ENCODE measurements around the gene PTPN9.
"Not testable (repeated sequence)": the region's sequence is repeated elsewhere in the genome, so short reads cannot be mapped to it uniquely, and the experiment has no call there.

The PTPN9 gene

DNA sequence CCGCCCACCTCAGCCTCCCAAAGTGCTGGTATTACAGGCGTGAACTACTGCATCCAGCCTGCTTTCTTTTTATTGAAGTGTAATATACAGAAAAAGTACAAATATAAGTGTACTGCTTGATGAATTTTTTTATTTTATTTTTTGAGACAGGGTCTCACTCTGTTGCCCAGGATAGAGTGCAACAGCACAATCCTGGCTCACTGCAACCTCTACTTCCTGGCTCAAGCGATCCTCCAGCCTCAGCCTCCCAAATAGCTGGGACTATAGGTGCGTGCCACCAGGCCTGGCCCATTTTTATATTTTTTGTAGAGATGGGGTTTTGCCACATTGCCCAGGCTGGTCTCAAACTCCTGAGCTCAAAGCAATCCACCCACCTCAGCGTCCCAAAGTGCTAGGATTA is 3.8 kb upstream of the PTPN9 start:
- not testable (repeated sequence) for DNase-seq

DNA sequence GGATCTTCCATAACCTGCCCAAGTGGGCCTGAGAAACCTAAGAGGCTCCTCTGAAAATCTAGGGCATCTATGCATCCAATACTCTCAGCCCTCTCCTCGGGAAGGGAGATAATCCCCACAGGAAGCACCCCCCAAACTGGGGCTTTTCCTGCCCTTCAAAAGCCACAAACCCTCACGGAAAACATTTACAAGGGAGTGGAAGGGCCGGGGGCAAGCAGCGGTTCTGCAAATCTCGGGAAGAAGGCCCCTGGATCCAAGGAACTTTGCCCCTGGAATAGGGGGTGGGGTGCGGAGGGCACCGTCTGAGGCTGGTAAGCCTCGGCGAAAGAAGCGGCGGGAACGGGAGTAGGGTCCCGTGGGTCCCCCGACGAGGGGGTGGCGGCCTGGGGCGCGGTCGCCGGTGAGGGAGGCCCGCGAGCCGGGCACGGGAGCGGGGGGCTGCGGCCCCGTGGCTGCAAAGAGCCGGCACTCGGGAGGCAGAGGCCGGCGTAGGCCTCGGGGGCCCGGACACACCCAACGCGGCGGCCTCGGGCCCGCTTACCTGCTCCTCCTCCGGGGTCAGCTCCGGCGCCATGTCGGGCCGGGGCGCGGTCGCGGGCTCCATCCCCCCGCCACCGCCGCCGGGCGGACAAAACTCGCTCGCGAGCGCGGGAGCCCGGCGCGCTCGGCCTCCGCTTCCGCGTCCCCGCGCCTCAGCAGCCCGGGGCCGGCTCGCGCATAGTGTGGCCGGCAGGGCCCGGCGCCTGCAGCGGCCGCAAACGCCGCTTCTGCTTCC is 755 bp downstream of the PTPN9 start:
- peak; percentile 19 for DNase-seq

DNA sequence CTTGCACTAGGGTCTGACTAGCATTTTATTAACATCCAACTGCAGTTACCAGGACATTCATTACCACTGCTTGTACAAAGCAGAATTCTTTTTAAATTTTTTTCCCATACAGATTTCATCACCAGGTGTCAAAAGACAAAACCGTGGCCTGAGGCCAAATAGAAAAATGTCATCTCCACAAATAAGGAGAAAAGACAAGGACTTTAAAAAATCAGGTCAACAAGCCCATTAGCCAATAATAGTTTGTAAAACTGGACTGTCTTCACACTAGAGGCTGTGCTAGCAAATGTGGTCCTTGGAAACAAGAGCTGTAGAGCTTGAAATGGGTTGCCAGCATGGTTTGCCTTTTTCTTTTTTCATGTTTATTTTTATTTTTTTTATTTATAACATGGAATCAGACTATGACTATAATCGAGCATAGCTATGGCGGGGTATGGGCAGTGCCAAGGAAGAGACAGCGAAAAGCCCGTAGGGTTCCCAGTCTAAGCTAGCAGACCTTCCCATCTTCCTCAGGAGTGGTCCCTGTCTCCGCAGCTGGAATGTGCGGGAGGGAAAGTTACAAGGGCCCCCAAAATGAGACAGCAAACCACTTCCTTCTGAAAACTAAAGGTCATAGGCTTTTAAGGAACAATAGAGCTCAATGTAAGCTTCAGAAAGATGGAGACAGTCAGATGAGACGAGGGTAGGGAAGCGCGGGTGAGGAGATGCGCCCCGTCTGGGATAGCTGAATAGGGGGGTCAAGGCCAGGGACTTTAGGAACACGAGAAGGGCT is 1.5 kb downstream of the PTPN9 start:
- no peak for DNase-seq

DNA sequence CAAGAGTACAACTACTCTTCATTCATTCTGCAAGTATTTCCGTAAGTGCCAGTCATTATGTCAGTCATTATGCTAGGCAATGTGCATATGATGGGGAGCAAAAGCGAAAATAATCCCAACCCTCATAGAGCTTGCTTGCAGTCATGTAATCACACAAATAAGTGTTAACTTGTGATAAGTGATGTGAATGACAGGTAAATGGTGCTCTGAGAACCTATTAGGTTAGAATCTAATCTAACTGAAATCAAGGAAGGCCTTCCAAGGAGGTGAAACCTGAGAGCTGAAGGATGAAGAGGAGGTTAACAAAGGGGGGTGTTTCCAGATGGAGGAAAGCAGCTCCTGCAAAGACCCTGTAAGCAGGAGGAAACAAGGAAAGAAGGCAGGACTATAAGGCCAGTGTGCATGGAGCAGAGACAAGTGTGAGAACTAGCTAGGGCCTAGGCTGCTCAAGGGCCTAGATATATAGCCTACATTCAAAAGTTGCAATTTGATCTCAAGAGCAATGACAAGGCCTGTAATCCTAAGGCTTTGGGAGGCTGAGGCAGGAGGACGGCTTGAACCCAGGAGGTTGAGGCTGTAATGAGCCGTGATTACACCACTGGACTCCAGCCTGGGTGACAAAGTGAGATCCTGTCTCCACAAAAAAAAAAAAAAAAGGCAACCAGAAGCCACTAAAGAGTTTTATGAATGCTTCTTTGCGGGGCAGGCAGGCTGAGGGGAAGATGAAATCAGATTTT is 5.3 kb downstream of the PTPN9 start:
- no peak for DNase-seq

DNA sequence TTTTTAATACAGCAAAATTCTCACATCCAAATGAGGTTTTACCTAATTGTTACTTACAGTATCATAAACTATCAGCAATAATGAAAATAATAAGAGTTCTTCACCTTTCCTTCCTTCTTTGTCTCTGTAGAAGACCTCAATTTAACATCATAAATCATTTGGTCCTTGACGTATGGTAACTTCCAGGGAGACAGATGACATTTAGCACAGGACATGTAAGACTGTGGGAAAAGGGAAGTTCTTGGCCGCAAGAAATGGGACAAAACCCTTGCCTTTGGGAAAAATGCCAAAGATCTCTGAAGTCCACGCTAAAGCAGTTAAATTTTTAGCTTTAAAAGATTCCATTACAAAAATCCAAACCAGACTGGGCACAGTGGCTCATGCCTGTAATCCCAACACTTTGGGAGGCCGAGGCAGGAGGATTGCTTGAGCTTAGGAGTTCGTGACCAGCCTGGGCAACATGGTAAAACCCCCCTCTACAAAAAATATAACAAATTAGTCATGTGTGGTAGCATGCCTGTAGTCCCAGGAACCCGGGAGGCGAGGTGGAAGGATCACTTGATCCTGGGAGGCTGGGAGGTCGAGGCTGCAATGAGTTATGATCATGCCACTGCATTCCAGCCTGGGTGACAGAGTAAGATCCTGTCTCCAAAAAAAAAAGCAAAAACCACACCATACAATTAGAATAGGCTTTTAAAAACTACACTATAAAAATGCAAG is 8.8 kb downstream of the PTPN9 start:
- no peak for DNase-seq

DNA sequence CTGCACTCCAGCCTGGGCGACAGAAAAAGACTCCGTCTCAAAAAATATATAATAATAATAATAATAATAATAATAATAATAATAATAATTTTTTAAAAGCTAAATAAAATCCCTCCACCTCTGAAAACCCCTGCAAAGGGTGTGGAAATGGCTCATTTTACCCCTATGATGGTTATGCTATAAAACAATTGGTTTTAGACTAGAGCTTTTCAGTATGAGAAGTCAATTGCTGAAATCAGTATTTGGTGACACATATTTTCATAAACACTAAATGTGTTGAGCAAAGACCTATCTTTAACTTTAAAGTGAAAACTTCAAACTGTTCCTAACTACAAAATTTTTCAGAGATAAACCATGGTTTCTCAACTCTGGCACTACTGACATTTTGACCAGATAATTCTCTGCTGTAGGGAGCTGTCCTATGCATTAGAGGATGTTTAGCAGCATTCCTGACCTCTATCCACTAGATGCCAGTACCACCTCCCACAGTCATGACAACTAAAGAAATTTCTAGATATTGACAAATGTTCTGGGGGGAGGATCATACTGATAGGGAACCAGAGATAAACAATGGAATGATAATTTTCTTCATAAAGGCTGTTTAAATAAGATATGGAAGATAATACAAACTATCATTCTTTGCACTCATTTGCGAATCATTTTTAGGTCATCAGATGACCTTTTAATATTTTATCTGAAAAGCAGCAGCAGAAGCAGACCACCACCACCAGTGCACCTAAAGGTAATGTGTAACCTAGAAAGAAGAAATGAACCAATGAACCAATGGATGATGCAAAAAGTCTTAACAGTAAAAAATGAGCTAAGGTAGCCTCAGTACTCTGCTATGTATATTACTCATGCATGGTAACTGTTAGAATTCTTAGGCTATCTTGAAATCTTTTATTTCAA is 13.8 kb downstream of the PTPN9 start:
- no peak for DNase-seq

DNA sequence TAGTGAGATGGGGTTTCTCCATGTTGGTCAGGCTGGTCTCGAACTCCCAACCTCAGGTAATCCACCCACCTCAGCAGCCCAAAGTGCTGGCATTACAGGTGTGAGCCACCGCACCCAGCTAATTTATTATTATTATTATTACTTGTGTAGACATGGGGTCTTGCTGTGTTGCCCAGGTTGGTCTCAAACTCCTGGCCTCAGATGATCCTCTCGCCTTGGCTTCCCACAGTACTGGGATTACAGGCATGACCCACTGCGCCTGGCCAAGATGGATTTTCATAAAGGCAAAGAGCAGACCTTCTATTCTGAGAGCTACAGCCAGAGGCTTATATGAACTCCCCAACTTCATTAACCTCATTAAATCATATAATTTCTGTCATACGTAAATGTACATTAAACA is 17.2 kb downstream of the PTPN9 start:
- no peak for DNase-seq

DNA sequence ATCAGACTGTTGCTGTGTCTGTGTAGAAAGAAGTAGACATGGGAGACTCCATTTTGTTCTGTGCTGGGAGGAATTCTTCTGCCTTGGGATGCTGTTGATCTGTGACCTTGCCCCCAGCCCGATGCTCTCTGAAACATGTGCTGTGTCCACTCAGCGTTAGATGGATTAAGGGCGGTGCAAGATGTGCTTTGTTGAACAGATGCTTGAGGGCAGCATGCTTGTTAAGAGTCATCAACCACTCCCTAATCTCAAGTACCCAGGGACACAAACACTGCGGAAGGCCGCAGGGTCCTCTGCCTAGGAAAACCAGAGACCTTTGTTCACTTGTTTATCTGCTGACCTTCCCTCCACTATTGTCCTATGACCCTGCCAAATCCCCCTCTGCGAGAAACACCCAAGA is 19.8 kb downstream of the PTPN9 start:
- DNase-seq: not testable (repeated sequence)

DNA sequence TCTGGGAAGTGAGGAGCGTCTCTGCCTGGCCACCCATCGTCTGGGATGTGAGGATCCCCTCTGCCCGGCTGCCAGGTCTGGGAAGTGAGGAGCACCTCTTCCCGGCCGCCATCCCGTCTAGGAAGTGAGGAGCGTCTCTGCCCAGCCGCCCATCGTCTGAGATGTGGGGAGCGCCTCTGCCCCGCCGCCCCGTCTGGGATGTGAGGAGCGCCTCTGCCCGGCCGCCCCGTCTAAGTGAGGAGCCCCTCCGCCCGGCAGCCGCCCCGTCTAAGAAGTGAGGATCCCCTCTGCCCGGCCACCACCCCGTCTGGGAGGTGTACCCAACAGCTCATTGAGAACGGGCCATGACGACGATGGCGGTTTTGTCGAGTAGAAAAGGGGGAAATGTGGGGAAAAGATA is 20.2 kb downstream of the PTPN9 start:
- not testable (repeated sequence) for DNase-seq

DNA sequence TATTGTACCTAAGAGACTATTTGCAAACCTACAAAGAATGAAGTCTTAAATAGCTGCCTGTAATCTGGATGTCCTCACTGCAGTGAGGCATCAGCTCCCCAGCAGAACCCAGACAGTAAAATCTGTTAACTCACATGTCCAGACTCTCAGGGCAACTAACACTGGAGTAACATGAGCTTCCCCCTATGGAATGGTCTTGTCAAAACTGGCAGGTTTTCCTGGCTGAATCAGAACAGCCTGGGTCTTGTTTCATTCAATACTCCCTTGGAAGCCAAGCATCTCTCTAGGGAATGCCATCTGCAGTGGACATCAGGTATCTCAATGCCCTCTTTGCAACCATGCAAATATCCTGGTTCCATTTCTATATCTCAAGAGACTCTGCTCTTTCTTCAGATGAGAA is 24.4 kb downstream of the PTPN9 start:
- no peak for DNase-seq

DNA sequence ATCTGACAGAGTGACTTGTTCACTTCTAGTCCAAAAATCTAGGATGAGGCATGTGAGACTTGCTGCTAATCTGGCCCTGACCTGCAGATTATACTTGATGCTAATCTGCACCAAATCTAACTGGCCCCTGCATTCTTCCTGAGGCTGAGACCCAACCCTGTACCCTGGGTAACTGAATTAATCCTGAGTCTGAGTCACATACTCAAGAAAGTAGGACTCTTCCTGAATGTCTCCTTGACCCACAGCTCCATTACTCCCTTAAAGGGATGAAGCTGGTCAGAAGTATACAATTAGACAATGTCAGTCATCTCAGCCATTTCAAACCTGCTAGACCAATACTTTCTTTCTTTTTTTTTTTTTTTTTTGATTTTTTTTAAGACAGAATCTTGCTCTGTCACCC is 25.5 kb downstream of the PTPN9 start:
- DNase-seq: no peak

DNA sequence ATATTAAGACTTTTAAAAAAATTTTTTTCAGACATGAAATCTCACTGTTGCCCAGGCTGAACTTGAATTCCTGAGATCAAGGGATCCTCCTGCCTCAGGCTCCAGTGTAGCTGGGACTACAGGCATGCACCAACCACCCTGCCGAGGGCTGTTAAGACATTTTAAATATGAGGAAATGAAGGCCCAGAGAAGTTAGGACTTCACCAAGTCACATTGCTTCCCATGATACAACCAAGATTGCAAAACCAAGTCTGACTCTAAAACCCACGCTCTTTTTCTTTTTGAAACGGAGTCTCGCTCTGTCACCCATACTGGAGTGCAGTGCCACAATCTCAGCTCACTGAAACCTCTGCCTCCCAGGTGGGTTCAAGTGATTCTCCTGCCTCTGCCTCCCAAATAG is 28.0 kb downstream of the PTPN9 start:
- DNase-seq: no peak

DNA sequence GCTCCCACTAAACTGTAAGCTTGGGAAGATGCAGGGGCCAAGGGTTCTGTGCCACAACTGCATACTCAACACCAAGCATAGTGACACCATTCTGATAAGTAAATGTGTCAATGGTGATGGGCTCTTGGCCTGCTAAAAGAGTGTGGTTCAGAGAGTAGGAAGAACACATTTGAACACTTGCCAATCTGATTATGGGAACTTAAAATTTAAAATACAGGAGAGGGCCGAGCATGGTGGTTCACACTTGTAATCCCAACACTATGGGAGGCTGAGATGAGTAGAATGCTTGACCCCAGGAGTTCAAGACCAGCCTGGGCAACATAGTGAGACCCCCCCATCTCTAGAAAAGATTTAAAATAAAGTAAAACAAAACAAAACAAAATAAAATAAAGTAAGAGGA is 34.1 kb downstream of the PTPN9 start:
- DNase-seq: no peak

DNA sequence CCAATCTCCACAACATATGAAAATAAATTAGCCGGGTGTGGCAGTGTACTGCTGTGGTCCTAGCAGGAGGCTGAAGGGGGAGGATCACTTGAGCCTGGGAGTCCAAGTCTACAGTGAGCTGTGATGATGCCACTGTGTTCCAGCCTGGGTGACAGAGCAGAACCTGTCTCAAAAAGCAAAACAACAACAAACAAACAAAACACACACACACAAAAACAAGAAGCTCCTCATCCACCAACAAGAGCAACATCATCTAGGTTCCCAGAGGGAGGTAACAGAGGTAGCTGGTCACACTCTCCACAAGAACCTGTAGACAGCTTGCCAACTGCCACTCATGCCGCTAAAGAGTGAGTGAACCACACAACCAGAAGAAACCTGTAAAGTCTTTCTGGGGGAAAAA is 34.8 kb downstream of the PTPN9 start:
- no peak for DNase-seq

DNA sequence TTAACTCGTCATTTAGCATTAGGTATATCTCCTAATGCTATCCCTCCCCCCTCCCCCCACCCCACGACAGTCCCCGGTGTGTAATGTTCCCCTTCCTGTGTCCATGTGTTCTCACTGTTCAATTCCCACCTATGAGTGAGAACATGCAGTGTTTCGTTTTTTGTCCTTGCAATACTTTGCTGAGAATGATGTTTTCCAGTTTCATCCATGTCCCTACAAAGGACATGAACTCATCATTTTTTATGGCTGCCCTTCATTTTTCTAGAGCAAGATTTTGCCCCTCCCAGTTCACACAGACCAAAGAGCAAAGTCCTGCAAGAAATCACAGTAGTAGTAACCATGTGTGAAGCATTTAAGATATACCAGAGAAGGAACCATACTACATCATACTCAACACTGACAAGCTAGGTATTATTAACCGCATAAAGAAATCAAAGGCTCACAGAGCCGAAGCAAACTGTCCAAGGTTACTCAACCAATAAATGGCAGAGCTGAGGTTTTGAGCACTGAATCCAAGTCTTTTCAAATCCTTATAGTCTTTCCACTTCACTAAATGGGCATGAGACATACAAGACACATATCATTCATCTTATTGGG is 36.1 kb downstream of the PTPN9 start:
- not testable (repeated sequence) for DNase-seq

DNA sequence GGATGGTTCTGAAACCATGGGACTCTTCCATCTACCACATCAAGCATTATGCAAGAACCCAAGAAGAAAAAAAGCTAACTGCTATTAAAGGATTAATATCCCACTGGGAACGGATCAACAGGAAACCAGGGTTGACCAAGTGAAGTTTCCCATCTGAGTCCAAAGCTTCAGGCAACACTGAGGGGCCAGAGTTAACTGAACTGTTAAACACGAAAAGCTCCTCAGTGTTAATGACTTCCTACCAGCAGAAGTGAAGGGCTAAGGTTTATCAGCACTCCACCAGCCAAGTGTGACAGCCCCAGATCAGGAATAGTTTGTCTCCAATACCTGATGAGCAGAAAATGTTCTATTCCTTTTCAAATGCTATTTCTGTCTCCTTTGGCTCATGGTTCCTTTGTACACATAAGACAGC is 36.7 kb downstream of the PTPN9 start:
- no peak for DNase-seq

DNA sequence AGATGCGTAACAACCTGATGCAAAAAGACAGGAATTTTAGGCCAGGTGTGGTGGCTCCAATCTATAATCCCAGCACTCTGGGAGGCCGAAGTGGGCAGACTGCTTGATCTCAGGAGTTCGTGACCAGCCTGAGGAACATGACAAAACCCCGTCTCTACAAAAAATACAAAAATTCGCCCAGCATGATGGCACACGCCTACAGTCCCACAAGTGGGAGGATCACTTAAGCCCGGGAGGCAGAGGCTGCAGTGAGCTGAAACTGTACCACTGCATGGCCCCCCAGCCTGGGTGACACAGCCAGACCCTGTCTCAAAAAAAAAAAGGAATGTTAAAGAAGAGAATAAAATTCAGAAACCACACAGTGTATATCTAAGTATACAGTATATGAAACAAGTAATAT is 40.7 kb downstream of the PTPN9 start:
- DNase-seq: no peak

DNA sequence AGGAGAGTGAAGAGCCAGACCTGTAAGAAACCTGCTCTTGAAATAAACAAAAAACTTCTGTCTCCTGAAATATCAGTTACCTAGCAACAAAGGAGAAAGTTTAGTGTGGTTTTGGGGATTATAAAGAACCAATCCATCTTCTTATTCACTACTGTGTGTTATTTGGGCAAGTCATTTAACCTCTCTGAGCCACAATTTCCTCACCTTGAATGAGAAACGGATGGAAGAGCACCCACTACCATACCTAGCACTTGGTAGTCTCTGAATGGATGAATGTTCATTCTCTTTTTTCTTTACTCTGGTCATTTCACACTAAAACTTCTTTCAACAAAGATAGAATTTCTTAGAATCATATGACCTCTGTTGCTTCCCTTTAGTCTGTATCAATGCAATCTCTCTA is 45.2 kb downstream of the PTPN9 start:
- no peak for DNase-seq

DNA sequence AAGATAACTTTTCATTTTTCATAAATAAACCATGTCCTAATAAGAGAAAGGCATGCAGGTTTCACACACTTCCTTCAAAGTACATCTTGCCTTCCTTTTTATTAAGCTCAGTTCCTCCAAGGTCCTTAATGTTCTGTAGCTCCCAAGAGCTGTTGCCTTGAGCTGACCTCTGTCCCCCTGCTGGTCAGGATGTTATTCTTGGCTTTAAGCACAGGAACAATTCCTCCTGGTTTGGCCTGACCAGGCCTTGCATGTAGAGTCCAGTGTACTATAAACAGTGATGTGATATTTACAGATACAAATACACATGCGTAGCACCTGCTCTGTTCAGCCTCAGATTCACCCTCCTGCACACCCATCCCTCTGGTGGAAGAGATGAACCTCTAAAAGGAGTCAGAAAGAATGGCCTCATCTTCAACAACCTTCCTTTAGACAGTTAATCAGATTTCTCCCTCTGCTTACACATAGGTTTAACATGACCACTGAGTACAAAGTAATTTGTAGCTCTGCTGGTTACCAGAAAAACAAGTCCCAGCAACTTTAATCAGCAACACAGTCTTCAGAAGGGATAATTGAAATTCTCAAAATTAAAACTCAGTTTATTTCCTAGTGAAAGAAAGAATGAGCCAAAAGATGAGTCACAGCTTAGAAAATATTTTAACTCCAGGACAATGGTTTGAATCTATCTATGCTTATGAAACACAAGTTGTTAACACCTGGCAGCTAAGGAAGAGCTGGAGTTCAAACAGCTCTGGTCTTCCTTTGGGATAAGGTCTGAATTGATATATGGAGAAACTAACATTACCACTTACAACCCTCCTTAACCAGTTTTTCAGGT is 46.5 kb downstream of the PTPN9 start:
- DNase-seq: no peak

DNA sequence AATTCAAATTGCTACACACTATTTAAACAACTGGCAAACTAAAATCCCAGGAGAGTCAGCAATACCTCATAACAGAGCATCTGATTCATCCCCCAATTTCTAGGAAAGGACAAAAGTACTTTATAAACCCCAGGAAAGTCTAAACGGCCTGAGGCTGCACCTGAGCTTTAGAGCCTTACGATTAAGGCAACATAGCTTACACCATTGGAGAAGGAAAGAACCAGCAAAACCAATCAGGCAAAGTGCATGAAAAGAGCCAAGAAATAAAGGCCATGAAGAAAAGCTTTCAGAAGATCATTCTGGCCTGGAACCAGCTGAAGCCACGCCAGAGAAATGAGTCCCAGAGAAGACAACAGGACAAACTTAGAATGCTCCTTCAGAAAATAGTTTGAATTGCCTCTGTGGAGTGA is 48.1 kb downstream of the PTPN9 start:
- no peak for DNase-seq

DNA sequence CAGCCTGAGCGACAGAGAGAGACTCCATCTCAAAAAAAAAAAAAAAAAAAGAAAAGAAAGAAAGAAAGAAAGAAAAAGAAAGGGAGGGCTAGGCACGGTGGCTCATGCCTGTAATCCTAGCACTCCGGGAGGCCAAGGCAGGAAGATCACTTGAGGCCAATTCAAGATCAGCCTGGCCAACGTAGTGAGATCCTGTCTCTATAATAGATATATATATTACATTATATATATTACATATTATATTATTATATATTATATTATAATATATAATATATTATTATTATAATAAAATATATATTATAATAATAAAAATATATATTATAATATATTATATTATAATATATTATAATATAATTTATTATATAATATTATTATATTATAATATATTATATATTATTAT is 48.9 kb downstream of the PTPN9 start:
- no peak for DNase-seq

Data from stimulated activated CD4-positive, alpha-beta T cell treated with anti-CD3 and anti-CD28 coated beads, Interleukin-12 subunit alpha, Interleukin-12 subunit beta, amount 100 ng/mL, for 4 hours (primary cell).